Measurements from ENCODE around the gene RYK. TPM values are rescaled to one million over a fixed set of nuclear protein-coding genes. Genes with fewer than 3 reads are reported as not detected.

Gene RYK
- total RNA-seq, 4 donors from 2014 or later: 78.2 to 120 (median 96.5) TPM

- intact Hi-C loops (cut with DNase I): no loop called here
Observed at GRCh38 chr3:134163096-134163495, 87.6 kb downstream of the RYK start.

GRCh38 chr3:134161898-134162615 lies 88.6 kb downstream of the RYK start:
- Histone ChIP-seq H3K36me3 (peaks cover 18 to 44% (median 24%) of the 10 kb centered on the region in 4 donors), H3K27ac (replicated peaks in 1 of 4) (no peak overlapping the region), H3K27me3 (no peaks in the 10 kb centered on the region), H3K4me1 (peaks cover 0 to 10% (median 2%) of the 10 kb centered on the region in 4 donors), H3K9me3 (no peaks in the 10 kb centered on the region), H3K4me3 (no peak overlapping the region)
- no peak for DNase-seq (ENCODE audit: extremely low spot score)
- TF ChIP-seq EP300 (IDR thresholded peaks at IDR 0.05) (no peak), POLR2A (IDR thresholded peaks at IDR 0.05; ENCODE audit: low read depth) (no peak), CTCF (IDR thresholded peaks at IDR 0.05) (no peak), POLR2AphosphoS5 (IDR thresholded peaks at IDR 0.05) (no peak)
- WGBS: 96% methylated on average over 9 of the region's 9 CpGs
- intact Hi-C loops (cut with DNase I): no loop called here

More at GRCh38 chr3:134163096-134163495, 87.6 kb downstream of the RYK start:
- H3K27me3 ChIP-seq: no peaks in the 10 kb centered on the region
- no peak overlapping the region for H3K4me3 ChIP-seq
- peaks cover 0 to 10% (median 2%) of the 10 kb centered on the region in 4 donors for H3K4me1 ChIP-seq
- WGBS: 60% methylated on average over 6 of the region's 6 CpGs
- peaks cover 10 to 34% (median 16%) of the 10 kb centered on the region in 4 donors for H3K36me3 ChIP-seq
- no peak for DNase-seq (ENCODE audit: extremely low spot score)
- H3K9me3 ChIP-seq: no peaks in the 10 kb centered on the region
- peak overlapping the region in 1 of 4 donors; percentile 19 for H3K27ac ChIP-seq (replicated peaks in 1 of 4)
- TF ChIP-seq EP300 (IDR thresholded peaks at IDR 0.05) (no peak), CTCF (IDR thresholded peaks at IDR 0.05) (no peak), POLR2AphosphoS5 (IDR thresholded peaks at IDR 0.05) (no peak), POLR2A (IDR thresholded peaks at IDR 0.05; ENCODE audit: low read depth) (no peak)

GRCh38 chr3:134155446-134155845 lies 95.2 kb downstream of the RYK start:
- no peaks in the 10 kb centered on the region for H3K9me3 ChIP-seq
- H3K27ac ChIP-seq (replicated peaks in 1 of 4): no peak overlapping the region
- intact Hi-C loops (cut with DNase I): no loop called here
- H3K27me3 ChIP-seq: no peaks in the 10 kb centered on the region
- 96% methylated on average over 2 of the region's 2 CpGs for WGBS
- H3K4me3 ChIP-seq: no peak overlapping the region
- H3K36me3 ChIP-seq: peaks cover 34 to 78% (median 55%) of the 10 kb centered on the region in 4 donors
- peaks cover under 1 to 4% (median 3%) of the 10 kb centered on the region in 4 donors for H3K4me1 ChIP-seq
- DNase-seq (ENCODE audit: extremely low spot score): no peak
- TF ChIP-seq EP300 (IDR thresholded peaks at IDR 0.05) (no peak), POLR2A (IDR thresholded peaks at IDR 0.05; ENCODE audit: low read depth) (no peak), POLR2AphosphoS5 (IDR thresholded peaks at IDR 0.05) (no peak), CTCF (IDR thresholded peaks at IDR 0.05) (no peak)

GRCh38 chr3:134153761-134154160 lies 96.9 kb downstream of the RYK start:
- intact Hi-C loops (cut with DNase I): no loop called here
- Histone ChIP-seq H3K9me3 (no peaks in the 10 kb centered on the region), H3K36me3 (peaks cover 26 to 65% (median 46%) of the 10 kb centered on the region in 4 donors), H3K27ac (replicated peaks in 1 of 4) (no peak overlapping the region), H3K27me3 (no peaks in the 10 kb centered on the region), H3K4me1 (peaks cover 7 to 21% (median 16%) of the 10 kb centered on the region in 4 donors), H3K4me3 (no peak overlapping the region)
- no peak for DNase-seq (ENCODE audit: extremely low spot score)
- TF ChIP-seq POLR2AphosphoS5 (IDR thresholded peaks at IDR 0.05) (no peak), POLR2A (IDR thresholded peaks at IDR 0.05; ENCODE audit: low read depth) (no peak), CTCF (IDR thresholded peaks at IDR 0.05) (no peak), EP300 (IDR thresholded peaks at IDR 0.05) (no peak)
- 96% methylated on average over 12 of the region's 13 CpGs for WGBS
